ENCODE measurements around the gene TMEM176B.
"Not testable (repeated sequence)": the region's sequence is repeated elsewhere in the genome, so short reads cannot be mapped to it uniquely, and the experiment has no call there.

Gene TMEM176B

GRCh38 chr7:150820578-150821198, 20.5 kb upstream of the TMEM176B start:
- DNase-seq, result no peak

DNA sequence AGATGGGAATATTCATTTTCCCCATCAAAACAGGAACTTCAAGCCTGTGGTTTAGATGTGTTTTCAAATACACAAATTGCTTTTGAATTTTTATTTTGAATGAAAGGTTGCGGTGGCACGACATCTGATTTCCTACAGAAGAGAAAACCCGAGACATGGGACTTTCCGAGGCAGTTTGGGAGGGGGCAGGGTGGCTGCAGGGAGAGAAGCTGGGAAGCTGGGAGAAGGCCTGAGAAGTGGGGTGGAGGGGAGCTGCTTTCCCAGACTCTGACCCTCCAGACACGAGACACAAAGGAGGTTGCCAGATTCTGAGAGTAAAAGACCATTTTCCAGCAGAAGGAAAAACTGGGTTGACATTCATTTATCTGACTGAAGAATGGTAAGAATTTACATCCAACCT, 20.0 kb upstream of the TMEM176B start:
- DNase-seq, result no peak

- DNase-seq, result no peak
These were observed 18.8 kb upstream of the TMEM176B start for GRCh38 chr7:150818971-150819370.

GRCh38 chr7:150814328-150815001, 14.3 kb upstream of the TMEM176B start:
- DNase-seq, result no peak

DNA sequence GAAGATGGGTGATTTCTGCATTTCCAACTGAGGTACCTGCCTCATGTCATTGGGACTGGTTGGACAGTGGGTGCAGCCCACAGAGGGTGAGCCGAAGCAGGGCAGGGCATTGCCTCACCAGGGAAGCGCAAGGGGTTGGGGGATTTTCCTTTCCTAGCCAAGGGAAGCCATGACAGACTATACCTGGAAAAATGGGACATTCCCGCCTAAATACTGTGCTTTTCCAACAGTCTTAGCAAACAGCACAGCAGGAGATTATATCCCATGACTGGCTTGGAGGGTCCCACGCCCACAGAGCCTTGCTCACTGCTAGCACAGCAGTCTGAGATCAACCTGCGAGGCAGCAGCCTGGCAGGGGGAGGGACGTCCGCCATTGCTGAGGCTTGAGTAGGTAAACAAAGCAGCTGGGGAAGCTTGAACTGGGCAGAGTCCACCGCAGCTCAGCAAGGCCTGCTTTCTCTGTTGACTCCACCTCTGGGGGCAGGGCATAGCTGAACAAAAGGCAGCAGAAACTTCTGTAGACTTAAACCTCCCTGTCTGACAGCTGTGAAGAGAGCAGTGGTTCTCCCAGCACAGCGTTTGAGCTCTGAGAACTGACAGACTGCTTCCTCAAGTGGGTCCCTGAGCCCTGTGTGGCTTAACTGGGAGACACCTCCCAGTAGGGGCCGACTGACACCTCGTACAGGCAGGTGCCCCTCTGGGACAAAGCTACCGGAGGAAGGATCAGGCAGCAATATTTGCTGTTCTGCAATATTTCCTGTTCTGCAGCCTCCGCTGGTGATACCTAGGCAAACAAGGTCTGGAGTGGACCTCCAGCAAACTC, 7.7 kb upstream of the TMEM176B start:
- not testable (repeated sequence) for DNase-seq

DNA sequence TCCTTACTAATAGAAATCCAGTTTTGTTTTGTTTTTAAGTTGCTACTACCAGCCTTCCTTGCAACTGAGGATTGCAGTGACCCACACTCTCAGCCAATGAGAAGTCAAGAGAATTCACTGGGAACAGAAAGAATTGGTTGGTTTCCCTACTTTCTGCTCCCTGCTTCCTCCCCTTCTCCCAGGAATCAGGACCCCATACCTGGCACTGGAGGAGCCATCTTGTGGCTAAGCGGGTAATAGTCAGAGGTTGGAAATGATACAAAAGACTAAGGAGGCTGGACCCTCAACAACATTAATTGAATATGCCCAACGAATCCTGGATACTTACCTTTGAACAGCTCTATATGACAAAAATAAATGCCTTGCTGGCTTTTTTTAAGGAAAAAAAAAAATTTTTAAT, 6.7 kb upstream of the TMEM176B start:
- no peak for DNase-seq

DNA sequence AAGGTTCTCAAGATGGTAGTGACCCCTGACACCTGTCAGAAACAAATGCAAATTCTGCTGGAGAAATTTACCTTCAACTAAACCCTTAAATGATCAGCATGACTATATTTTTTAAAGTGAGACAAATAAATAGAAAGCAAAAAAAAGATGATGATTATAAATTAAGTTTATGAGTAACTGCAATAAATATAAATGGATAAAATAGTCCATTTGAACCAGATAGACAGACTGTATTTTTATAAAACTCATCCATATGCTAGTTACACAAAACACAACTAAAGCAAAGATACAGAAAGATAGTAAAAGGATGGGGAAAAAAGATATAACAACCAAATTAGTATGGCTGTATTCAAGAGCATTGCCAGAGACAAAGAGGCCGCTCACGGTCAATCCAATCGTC, 6.3 kb upstream of the TMEM176B start:
- DNase-seq, result no peak

DNA sequence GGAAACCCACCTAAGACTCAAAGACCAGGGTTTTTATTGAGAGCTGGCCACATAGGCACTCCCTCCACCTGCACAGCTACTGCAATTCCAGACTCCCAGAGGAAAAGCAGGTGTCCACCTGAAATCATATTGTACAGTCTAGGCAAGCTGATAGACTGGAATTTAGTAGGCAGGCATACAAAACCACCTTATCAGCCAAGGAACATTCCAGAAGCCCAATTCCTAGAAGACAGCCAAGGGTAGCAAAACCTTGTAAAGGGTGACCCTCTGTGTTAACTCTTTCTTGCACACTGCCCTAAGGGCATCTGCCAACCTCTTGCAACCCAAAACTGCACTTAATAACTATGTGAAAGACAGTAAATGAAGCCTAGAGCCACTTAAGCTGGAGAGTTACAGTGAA, 5.7 kb upstream of the TMEM176B start:
- DNase-seq, result no peak

DNA sequence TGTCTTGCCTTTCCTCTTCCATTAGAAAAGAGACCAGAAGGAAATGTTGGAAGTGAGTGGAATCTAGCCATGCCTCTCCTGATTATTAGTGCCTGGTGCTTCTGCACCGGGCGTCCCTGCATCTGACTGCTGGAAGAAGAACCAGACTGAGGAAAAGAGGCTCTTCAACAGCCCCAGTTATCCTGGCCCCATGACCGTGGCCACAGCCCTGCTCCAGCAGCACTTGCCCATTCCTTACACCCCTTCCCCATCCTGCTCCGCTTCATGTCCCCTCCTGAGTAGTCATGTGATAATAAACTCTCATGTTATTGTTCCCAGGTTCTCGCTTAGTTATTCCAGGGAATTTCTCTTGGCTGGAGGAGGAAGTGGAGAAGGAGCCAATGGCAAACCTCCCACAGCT, 4.6 kb upstream of the TMEM176B start:
- no peak for DNase-seq

- DNase-seq, result no peak
These were observed 3.1 kb upstream of the TMEM176B start for GRCh38 chr7:150803161-150803860.

DNA sequence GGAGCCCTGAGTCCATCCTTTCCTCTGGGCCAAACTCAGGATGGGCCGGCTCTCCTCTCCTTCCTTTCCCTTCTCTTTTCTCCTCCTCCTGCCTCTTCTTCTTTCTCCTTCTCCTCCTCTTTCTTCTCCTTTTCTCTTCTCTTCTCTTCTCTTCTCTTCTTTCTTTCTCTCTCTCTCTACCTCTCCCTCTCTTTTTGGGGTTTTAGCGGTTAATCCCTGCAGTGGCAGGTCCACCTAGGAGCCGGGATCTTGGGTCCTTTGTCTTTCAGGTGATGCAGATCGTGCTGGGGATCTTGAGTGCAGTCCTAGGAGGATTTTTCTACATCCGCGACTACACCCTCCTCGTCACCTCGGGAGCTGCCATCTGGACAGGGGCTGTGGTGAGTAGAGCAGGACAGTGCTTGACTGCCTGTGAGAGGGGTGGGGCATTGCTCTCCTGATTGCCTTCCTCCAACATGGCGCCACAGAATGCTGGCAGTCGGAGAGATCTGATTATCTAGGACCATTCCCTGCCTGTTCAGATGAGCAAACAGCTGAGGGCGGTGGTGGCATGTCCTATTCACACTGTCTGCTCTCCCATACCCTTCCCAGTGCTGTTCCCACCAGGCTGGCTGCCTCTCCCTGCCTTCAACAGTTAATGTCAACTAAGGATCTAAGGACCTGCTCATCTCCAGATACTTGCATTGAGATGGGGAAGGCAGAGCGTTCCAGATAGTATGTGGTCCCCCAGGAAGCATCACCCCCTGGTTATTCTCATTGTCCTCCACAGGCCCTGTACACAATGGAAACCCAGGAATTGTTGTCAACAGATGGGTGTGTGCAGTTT, 2.0 kb upstream of the TMEM176B start:
- DNase-seq, result no peak

DNA sequence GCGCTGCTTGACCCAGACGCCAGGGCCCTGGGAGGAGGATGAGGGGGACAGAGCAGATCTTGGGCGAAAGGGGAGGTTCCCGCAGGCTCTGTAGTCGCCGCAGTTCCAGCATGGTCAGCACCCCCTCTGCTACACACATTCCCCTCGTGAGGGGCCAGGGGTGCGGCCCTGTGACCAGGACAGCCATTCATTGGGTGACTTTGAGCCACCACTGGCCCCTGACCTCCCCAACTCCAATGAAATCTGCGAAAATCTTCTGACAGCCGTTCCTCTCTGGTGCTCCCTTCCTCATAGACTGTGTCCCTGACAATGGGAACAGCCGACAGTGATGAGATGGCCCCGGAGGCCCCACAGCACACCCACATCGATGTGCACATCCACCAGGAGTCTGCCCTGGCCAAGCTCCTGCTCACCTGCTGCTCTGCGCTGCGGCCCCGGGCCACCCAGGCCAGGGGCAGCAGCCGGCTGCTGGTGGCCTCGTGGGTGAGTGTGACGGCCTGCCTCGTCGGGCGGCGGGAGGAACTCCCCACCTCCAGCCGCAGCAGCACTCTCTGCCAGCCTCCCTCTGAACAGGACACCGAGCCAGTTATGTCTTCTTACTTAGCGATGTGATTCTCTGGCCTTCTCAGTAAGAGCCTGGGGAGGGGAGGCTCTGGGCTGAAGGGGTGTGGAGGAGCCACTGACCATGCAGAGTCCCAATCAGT, 1.2 kb upstream of the TMEM176B start:
- no peak for DNase-seq

DNA sequence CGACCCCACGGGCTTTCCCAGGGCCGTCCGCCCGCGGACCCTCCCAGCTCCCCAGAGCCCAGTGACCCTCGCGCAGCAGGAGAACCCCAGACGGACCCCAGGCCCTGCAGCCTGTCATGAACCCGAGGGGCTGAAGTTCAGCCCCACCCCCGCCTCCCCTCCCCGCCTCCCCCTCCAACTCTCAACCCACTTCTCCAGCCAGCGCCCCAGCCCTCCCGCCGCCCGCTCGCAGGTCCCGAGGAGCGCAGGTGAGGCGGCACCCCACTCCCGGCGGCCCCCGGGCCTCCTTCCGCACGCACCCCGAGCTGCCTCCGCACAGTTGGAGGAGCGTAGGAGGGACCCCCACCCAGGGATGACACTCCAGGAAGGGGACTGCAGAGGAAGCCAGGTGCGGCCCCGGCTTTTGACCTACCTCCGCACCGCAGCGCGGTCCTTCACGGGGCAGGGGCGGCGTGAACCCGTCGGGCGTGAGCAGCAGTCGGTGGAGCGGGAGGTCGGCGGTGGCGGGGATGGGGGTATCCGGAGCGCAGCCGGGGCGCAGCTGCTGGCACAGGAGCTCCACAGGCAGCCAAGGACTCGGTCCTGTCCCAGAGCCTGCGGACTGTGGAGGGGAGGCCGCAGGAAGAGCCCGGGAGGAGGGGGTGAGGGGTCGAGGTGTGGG, 547 bp upstream of the TMEM176B start, which contains the start of gene TMEM176A:
Gene TMEM176A (plus strand): TSS at position 189 of the 661 bp plus-strand sequence. CDS start 782 bp downstream, outside the sequence.
- no peak for DNase-seq

DNA sequence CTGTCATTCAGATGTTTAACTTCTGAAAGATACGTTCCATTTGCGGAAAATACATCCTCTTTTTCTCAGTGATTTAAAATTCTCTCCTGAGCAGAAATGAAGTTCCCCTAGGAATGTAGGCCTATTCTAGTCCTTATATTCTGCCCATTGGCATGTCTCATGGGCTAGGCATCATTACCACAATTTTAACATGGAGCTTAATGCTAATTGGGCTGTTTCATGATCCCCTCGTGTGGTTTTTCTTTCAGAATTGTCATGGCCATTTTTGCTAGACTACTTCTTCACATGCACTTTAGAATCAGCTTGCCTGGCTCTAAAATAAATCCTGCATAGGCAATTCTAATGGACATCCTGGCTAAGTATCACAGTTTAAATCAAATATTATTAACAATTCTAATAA, 1.0 kb downstream of the TMEM176B start:
- DNase-seq, result no peak

DNA sequence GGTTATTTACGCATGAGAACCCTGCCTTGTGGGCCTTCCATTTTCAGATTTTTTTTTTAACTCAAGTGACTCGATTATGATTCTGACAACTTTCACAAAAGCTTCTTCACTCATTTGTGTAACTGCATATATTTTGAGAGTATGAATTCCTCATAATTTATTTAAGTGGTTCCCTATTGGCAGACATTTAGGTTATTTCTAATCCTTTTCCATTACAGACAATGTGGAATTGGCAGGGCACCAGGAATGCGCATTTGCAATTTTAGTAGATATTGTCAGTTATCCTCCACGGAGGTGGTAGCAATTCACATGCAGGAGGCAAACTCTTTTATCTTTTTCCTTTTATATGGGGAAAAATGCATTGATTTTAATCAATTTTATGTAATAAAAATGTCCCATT, 2.5 kb downstream of the TMEM176B start:
- DNase-seq, result no peak

DNA sequence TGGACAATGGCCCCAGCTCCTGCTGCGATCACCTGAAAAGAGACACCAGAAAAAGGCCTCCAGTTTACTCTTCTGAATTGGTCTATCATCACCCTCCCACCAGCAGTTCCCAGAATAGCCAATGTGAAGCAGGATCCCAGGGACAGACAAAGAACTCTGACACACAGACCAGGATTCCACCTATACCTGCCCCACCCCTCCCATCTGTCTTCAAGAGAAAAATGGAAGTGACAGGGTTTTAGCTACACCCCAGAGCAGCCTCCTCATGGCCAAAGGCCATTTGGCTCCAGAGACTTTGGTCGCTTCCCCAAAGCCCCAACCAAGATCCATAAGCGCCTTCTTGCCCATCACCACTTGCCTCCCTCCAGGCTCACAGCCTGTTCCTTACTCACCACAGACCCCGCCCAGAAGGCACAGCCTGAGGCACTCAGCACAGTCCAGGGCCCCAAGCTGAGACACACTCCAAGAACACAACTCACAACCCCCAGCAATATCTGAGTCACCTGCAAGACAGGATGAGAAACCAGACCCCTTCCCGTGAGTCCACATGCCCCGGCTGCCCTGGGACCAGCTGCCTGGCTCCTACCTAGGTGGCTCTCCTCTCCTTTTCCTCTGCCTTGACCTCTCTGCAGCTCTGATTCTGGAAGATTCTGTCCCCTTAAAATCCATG, 6.5 kb downstream of the TMEM176B start:
- DNase-seq, result no peak

- DNase-seq, result no peak
These were observed 8.3 kb downstream of the TMEM176B start for GRCh38 chr7:150791746-150792452.

DNA sequence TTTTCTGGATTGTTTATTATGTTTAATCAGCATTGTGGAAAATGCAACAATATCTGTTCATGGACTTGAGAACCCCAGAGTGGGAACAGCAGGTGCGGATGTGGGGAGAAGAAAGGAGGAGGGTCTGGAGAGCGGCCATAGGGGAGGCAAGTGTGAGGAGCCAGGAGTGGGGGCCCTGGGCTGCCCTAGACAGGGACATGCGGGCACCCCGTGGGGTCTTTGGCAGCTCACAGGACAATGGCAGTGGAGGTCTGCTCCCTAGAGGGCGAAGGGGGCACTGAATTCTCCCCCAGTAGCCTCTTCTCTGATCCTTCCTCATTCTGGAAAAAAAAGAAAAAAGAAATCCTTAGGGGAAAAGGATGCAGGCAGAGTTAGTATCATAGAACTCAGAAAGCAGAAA, 8.9 kb downstream of the TMEM176B start:
- no peak for DNase-seq

GRCh38 chr7:150790416-150791075, 9.6 kb downstream of the TMEM176B start:
- no peak for DNase-seq
